Keratinocyte (primary cell): ENCODE data around the gene OFD1. TPM values are rescaled to one million over a fixed set of nuclear protein-coding genes. Genes with fewer than 3 reads are reported as not detected.

Experiments
- DNase-seq: peaks from one replicate; pipeline ENCODE4 v3.0.0-alpha.2; 2011; ENCODE audit warnings: low read depth, missing footprints, low spot score
- FAIRE-seq: peaks from 2 replicates; lab custom pipeline; 2011; peaks lifted over from hg19 to GRCh38; lab: Jason Lieb, UNC
- H2AFZ ChIP-seq: 2 replicates; pipeline ENCODE4 v1.6.0; 2012; ENCODE audit warnings: low read length, control low read depth, inconsistent platforms; ENCODE audit not compliant: control insufficient read depth
- H3K27ac ChIP-seq: 2 replicates; pipeline ENCODE4 v1.5.1; 2011; ENCODE audit warnings: low read length; ENCODE audit not compliant: control insufficient read depth, insufficient read depth
- H3K27me3 ChIP-seq: 3 replicates; pipeline ENCODE4 v1.6.0; 2011; ENCODE audit warnings: low read length; ENCODE audit not compliant: control insufficient read depth, insufficient read depth; ENCODE audit errors: extremely low read depth
- H3K36me3 ChIP-seq, 2 experiments: 2 replicates in 1 of 2; 3 replicates in 1 of 2; pipeline ENCODE4 v1.5.1; 2011; ENCODE audit warnings: low read length in 2 of 2, mild to moderate bottlenecking in 1 of 2; ENCODE audit not compliant: control insufficient read depth in 2 of 2, insufficient read depth in 2 of 2; ENCODE audit errors: extremely low read depth in 1 of 2
- H3K4me1 ChIP-seq: 3 replicates; pipeline ENCODE4 v1.5.1; 2011; ENCODE audit warnings: low read length; ENCODE audit not compliant: control insufficient read depth, insufficient read depth; ENCODE audit errors: extremely low read depth
- H3K4me2 ChIP-seq: 3 replicates; pipeline ENCODE4 v1.6.0; 2011; ENCODE audit warnings: low read depth, low read length; ENCODE audit not compliant: control insufficient read depth, insufficient read depth; ENCODE audit errors: extremely low read depth
- H3K4me3 ChIP-seq, 3 experiments: fragments of 200-600 bp in 1 of 3; sonication (generic) in 1 of 3; 2 replicates in 2 of 3; 3 replicates in 1 of 3; pipeline ENCODE4 v1.5.1; 2011 to 2016; ENCODE audit warnings: low read length in 3 of 3, mild to moderate bottlenecking in 3 of 3, control low read depth in 2 of 3, inconsistent platforms in 1 of 3, low read depth in 1 of 3, mixed read lengths in 1 of 3, mixed run types in 1 of 3, moderate library complexity in 1 of 3; ENCODE audit not compliant: control insufficient read depth in 2 of 3, insufficient read depth in 2 of 3; ENCODE audit errors: extremely low read depth in 1 of 3
- H3K79me2 ChIP-seq: 2 replicates; pipeline ENCODE4 v1.6.0; 2012; ENCODE audit warnings: low read length; ENCODE audit not compliant: control insufficient read depth, insufficient read depth
- H3K9ac ChIP-seq: 3 replicates; pipeline ENCODE4 v1.6.0; 2011; ENCODE audit warnings: low read length; ENCODE audit not compliant: control insufficient read depth, insufficient read depth; ENCODE audit errors: extremely low read depth
- H3K9me1 ChIP-seq: 3 replicates; pipeline ENCODE4 v1.6.0; 2011; ENCODE audit warnings: low read length; ENCODE audit not compliant: control insufficient read depth, insufficient read depth; ENCODE audit errors: extremely low read depth
- H3K9me3 ChIP-seq: 2 replicates; pipeline ENCODE4 v1.5.1; 2012; ENCODE audit warnings: low read depth, low read length; ENCODE audit not compliant: control insufficient read depth
- H4K20me1 ChIP-seq: 3 replicates; pipeline ENCODE4 v1.6.0; 2011; ENCODE audit warnings: low read length; ENCODE audit not compliant: control insufficient read depth, insufficient read depth; ENCODE audit errors: extremely low read depth
- EZH2 ChIP-seq: IDR thresholded peaks from one replicate; pipeline ENCODE4 v1.6.1; 2012; ENCODE audit warnings: inconsistent platforms, mild to moderate bottlenecking, low read length, moderate library complexity
- dilution Hi-C: fragments of 300-500 bp; cut with MboI; formaldehyde crosslinking; loops from one replicate; pipeline ENCODE4 v1.7.0; 2020; ENCODE audit warnings: low sequenced_read_pairs; ENCODE audit not compliant: extremely low pct_ligation_motif_present
- polyA plus RNA-seq, 5 experiments: library from polyadenylated mRNA; depleted of rRNA in 3 of 5; stranded (reverse) in 3 of 5; stranded (forward) in 1 of 5; unstranded in 1 of 5; fragments of >200 nt; gene quantifications; 1 replicate in 1 of 5; 2 replicates in 3 of 5; 3 replicates in 1 of 5; pipeline versions ENCODE4 v1.2.1 to v1.2.3, GENCODE V29; 2011 to 2012; ENCODE audit warnings: missing spikeins in 2 of 5, low read depth in 1 of 5, low replicate concordance in 1 of 5
- TF ChIP-seq, protein P1 (sequence below), 3 experiments: IDR thresholded peaks in 1 of 3; conservative IDR thresholded peaks in 1 of 3; optimal IDR thresholded peaks in 1 of 3; 2 replicates in 2 of 3; 3 replicates in 1 of 3; pipeline versions ENCODE3 to v1.5.1; 2011; ENCODE audit warnings: low read length in 3 of 3, mild to moderate bottlenecking in 3 of 3, moderate library complexity in 2 of 3, control low read depth in 1 of 3, inconsistent platforms in 1 of 3; ENCODE audit not compliant: insufficient read depth in 2 of 3; ENCODE audit errors: extremely low read depth in 1 of 3

The OFD1 gene
- polyA plus RNA-seq, 1 donor (not counting 4 experiments of a cell fraction or from before 2014, with no cell fraction given), result 18.3 TPM

DNA sequence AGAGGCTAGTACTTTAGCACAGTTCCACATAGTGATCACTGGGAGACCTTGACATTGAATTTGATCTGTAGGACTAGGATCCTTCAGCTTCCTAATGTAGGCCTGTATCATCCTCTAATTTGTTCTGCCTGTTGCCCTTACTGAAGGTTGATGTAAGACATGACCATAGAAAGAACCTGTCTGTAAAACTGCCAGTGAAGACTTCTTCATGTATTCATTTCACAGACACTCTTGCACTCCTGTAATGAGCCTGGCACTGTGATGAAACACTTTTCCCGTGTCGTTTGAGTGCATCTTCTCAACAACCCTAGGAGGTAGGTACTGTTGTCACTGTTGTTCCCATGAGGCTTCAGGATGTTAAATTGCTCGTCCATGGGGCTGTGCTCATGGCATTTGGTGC, 31.0 kb upstream of the OFD1 start:
- Histone ChIP-seq H3K36me3 (peaks cover 0 to 5% of the 10 kb centered on the region in 2 experiments), H3K9me3 (no peaks in the 10 kb centered on the region), H3K4me3 (no peak overlapping the region), H3K4me2 (peak overlapping the region; percentile 40), H4K20me1 (no peaks in the 10 kb centered on the region), H3K4me1 (peaks cover 22% of the 10 kb centered on the region), H3K79me2 (peaks cover 38% of the 10 kb centered on the region), H3K27me3 (no peaks in the 10 kb centered on the region), H2AFZ (no peak overlapping the region), H3K9ac (no peak overlapping the region), H3K27ac (no peak overlapping the region), H3K9me1 (peaks cover 2% of the 10 kb centered on the region)
- DNase-seq (no peak), FAIRE-seq (no peak)
- TF ChIP-seq, protein P1, sequence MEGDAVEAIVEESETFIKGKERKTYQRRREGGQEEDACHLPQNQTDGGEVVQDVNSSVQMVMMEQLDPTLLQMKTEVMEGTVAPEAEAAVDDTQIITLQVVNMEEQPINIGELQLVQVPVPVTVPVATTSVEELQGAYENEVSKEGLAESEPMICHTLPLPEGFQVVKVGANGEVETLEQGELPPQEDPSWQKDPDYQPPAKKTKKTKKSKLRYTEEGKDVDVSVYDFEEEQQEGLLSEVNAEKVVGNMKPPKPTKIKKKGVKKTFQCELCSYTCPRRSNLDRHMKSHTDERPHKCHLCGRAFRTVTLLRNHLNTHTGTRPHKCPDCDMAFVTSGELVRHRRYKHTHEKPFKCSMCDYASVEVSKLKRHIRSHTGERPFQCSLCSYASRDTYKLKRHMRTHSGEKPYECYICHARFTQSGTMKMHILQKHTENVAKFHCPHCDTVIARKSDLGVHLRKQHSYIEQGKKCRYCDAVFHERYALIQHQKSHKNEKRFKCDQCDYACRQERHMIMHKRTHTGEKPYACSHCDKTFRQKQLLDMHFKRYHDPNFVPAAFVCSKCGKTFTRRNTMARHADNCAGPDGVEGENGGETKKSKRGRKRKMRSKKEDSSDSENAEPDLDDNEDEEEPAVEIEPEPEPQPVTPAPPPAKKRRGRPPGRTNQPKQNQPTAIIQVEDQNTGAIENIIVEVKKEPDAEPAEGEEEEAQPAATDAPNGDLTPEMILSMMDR (optimal IDR thresholded peaks at IDR 0.05 in 1 of 3, IDR thresholded peaks at IDR 0.05 in 1 of 3, conservative IDR thresholded peaks at IDR 0.05 in 1 of 3; ENCODE audit: extremely low read depth in 1 of 3, insufficient read depth in 2 of 3, low read length in 3 of 3), result no peak
- TF ChIP-seq EZH2, result no peak
- dilution Hi-C loops, result no loop called here

DNA sequence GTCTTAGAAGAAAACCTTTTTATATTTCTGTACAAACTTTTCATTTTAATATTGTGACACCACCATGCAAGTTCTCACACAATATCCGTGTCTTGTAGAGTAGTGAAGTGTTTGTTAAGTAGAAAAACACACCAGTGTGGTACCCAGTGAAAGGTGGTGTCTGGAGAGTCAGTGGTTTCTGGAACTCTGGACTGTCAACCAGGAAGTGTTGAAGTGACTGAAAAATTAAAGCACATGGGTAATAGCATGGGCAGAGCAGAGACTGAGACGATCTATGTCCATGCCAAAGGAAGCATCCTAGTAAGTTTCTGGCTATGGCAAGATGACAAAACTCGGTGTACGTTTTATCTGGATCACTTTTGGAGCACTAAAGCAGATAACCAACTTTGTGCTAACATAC, 23.4 kb upstream of the OFD1 start:
- no peak overlapping the region for H2AFZ ChIP-seq
- H3K9ac ChIP-seq, result no peak overlapping the region
- no peaks in the 10 kb centered on the region for H3K9me1 ChIP-seq
- H3K36me3 ChIP-seq, result peaks cover 16% of the 10 kb centered on the region in 2 experiments
- no peak overlapping the region for H3K4me2 ChIP-seq
- TF ChIP-seq, protein P1 (optimal IDR thresholded peaks at IDR 0.05 in 1 of 3, IDR thresholded peaks at IDR 0.05 in 1 of 3, conservative IDR thresholded peaks at IDR 0.05 in 1 of 3; ENCODE audit: extremely low read depth in 1 of 3, insufficient read depth in 2 of 3, low read length in 3 of 3), result no peak
- no peak for TF ChIP-seq EZH2
- no peaks in the 10 kb centered on the region for H3K27me3 ChIP-seq
- DNase-seq (no peak), FAIRE-seq (peak; percentile 36)
- H3K4me3 ChIP-seq, result no peak overlapping the region
- H3K4me1 ChIP-seq, result no peaks in the 10 kb centered on the region
- no peaks in the 10 kb centered on the region for H3K9me3 ChIP-seq
- no peaks in the 10 kb centered on the region for H4K20me1 ChIP-seq
- no peak overlapping the region for H3K27ac ChIP-seq
- dilution Hi-C loops, result no loop called here
- H3K79me2 ChIP-seq, result peaks cover 8% of the 10 kb centered on the region
